ENCODE measurements around the gene SRGAP2B.
"Not testable (repeated sequence)": the region's sequence is repeated elsewhere in the genome, so short reads cannot be mapped to it uniquely, and the experiment has no call there.

DNA sequence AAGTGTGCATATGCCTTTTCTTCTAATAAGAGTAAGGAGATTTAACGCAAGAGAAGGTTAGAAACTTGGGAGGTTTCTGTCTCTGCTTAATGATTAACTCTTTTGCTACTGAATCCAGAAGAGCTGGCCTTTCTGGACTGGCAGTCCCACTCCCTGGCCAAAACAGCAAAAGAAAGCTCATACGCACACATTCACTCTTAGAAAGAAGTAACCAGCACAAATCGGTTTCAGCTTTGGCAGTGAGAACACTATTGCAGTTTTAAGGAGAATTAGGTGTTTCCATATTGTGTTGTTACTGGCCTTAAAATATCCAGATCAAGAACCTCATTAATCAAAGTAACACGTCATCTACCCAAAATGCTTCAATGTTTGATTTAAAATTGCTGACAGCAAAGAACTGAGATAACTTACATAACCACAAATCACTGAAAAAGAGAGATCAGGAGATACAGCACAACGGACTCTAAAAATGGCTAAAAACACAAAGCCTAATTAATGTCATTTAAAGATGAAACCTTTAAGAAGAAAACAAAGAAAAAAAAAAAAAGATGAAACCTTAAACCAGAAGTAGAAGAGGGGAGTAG lies 16.2 kb downstream of the SRGAP2B start:
- TF ChIP-seq, protein P1, sequence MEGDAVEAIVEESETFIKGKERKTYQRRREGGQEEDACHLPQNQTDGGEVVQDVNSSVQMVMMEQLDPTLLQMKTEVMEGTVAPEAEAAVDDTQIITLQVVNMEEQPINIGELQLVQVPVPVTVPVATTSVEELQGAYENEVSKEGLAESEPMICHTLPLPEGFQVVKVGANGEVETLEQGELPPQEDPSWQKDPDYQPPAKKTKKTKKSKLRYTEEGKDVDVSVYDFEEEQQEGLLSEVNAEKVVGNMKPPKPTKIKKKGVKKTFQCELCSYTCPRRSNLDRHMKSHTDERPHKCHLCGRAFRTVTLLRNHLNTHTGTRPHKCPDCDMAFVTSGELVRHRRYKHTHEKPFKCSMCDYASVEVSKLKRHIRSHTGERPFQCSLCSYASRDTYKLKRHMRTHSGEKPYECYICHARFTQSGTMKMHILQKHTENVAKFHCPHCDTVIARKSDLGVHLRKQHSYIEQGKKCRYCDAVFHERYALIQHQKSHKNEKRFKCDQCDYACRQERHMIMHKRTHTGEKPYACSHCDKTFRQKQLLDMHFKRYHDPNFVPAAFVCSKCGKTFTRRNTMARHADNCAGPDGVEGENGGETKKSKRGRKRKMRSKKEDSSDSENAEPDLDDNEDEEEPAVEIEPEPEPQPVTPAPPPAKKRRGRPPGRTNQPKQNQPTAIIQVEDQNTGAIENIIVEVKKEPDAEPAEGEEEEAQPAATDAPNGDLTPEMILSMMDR (optimal IDR thresholded peaks at IDR 0.05 in 1 of 3, IDR thresholded peaks at IDR 0.05 in 1 of 3, conservative IDR thresholded peaks at IDR 0.05 in 1 of 3; ENCODE audit: extremely low read depth in 1 of 3, insufficient read depth in 2 of 3, low read length in 3 of 3) = not testable (repeated sequence)
- TF ChIP-seq EZH2 (IDR thresholded peaks at IDR 0.05; ENCODE audit: low read length) = not testable (repeated sequence)
